Stimulated activated CD8-positive, alpha-beta memory T cell treated with anti-CD3 and anti-CD28 coated beads, Interleukin-15, amount 100 ng/mL, for 4 hours (primary cell): ENCODE data around the gene DTNA.

Experiments used
- DNase-seq, 2 donors: peaks; one replicate each; pipeline ENCODE4 v3.0.0-alpha.2; 2020; ENCODE audit warnings: low read depth in 2 of 2

DTNA gene

GRCh38 chr18:34858188-34858587, 148.1 kb downstream of the DTNA start:
- no peak for DNase-seq

DNA sequence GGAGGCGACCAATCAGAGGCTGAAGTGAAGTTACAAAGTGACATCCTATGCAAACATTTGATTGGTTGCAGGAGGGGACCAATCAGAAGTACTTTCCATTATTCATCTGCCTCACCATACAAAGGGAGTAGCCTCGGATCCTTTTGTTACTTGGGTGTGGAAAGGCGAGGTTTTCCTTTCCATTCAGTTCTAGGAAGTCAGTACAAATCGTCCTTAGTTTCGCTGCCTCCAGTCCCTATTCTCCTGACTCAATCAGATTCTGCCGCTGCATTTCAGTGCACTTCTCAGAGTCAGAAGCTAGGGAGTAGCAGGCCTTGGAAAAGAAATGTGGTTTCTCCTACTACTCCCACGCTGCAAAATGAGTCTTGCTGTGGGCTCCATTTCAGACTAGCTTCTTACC, 149.4 kb downstream of the DTNA start:
- DNase-seq, result no peak

- DNase-seq, result no peak
Measured at GRCh38 chr18:34862561-34862960, 152.5 kb downstream of the DTNA start.

DNA sequence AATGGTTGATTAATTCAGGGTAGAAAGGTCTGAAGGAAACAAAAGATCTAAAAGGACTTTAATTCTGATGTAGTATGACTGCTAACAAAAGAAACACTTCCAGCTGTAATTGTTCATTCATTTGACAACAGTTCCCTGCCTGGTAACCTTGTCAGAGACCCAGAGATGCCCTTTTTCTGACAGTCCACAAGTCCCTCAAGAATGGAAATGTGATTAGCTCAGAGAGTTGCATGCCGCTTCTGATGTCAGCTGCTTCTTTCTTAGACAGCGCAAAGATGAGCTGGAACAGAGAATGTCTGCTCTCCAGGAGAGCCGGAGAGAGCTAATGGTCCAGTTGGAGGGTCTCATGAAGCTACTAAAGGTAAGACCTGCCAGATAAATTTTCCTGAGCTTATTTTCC, 153.6 kb downstream of the DTNA start:
- DNase-seq, result no peak

GRCh38 chr18:34864836-34865497, 154.9 kb downstream of the DTNA start:
- no peak for DNase-seq

DNA sequence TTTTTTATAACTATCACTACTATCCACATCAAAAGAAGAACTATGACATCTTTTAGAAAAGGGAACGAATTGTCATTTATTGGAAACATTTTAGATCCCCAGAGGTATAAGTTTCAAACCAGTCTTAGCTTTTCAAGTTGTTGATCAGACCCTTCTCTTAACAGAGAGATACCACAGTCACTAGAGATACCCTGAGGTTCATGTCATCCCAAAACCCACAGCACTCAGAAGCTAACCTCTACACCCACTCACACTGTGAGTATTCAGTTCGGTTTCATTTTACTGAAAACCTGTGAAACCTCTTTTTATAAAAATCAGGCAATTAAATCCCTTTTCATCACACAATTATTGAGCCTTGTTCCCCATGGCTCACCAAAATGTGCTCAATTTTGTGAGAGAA, 156.2 kb downstream of the DTNA start:
- no peak for DNase-seq

- no peak for DNase-seq
Measured at GRCh38 chr18:34866739-34867138, 156.6 kb downstream of the DTNA start.

GRCh38 chr18:34867520-34867919, 157.4 kb downstream of the DTNA start:
- DNase-seq, result no peak

DNA sequence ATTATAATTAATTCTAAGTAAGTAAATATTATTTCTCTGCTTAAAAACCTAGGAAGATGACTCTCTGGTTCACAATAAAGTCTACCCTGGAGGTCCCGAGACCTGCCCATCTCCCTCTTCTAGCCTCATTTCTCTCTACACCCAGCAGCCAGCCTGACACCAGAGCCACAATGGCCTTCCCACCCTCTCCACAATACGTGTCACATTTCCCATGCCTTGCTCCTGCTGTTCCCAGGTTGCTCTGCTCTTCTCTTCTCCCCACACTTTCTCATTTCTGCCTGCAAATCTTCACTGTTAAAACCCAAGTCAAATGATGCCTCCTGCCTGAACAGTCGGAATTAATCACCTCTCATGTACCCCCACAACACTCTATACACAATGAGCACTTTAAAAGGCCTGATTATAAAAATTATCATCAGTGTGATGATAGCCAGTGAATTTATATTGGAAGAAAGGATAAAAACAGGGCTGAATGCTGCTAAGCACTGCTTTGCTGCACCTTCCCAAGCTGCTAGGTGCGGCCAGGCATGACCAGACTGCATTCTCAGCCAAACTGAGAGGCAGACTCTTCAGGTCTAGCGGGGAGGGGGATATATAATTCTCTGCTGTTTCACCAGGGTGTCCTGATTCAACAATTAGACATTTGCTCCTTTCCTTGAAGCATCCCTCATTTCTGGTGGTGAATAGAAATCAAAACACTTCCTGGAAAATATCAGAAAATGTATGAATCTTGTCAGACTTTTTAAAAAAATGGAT, 160.6 kb downstream of the DTNA start:
- DNase-seq, result no peak

DNA sequence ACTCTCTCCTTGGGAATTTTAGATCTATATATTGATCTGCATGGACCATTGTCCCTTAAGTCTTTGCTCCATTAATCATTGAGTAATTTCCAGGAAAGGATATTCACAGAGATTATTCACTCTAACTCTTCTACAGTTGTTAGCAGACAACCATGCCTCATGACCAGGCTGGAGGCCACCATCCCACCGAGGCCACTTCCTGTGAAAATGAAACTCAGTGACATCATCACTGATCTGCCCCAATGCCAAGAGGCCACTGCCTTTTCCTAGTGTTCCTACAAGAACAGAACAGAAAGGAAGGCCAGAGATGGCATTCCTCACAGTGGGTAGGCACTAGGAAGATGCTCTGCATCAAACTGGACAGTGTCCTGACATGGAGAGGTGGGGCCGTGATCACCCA, 161.3 kb downstream of the DTNA start:
- DNase-seq, result no peak

- DNase-seq, result no peak
Measured at GRCh38 chr18:34872066-34872465, 162.0 kb downstream of the DTNA start.

DNA sequence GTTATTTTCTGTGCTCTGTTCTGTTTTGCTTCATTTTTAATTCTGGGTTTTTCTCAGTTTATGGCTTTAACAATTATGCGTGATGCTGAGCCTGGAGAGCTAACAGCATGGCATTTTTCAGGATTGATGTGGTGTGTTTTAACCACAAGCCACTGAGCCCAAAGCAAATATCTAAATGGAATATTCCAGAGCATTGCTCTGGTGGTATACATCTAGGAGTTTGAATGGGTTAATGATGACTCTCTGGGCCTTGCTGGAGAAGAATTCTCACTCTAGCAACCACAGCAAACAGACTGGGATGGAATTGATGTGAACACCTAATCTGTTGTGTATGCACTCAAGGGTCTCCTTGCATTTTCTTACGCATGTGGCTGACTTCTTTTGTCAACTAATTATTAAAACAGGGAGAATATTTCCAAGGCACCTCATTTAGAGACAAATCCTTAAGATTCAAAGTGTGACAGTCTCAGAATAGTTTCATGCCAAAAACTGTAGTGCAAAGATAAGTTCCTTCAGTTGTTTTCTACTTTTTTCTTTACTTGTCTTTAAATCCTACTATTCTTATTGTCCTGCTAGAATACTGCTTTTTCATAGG, 164.0 kb downstream of the DTNA start:
- no peak for DNase-seq

DNA sequence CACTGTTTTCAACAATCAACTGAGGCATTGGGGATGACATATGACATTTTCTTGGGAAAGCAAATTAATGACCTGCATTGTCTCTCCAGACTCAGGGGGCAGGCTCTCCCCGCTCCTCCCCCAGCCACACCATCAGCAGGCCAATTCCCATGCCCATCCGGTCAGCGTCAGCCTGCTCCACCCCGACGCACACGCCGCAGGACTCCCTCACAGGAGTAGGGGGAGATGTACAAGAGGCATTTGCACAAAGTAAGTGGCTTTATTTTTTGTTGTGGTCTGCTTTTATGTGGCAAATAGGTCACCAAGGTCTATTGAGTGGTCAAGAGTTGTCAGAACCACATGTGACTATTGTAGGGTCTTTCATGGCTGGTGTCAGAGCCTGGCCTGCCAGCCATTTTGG, 165.1 kb downstream of the DTNA start:
- DNase-seq, result no peak

GRCh38 chr18:34880403-34880802, 170.3 kb downstream of the DTNA start:
- DNase-seq, result no peak

DNA sequence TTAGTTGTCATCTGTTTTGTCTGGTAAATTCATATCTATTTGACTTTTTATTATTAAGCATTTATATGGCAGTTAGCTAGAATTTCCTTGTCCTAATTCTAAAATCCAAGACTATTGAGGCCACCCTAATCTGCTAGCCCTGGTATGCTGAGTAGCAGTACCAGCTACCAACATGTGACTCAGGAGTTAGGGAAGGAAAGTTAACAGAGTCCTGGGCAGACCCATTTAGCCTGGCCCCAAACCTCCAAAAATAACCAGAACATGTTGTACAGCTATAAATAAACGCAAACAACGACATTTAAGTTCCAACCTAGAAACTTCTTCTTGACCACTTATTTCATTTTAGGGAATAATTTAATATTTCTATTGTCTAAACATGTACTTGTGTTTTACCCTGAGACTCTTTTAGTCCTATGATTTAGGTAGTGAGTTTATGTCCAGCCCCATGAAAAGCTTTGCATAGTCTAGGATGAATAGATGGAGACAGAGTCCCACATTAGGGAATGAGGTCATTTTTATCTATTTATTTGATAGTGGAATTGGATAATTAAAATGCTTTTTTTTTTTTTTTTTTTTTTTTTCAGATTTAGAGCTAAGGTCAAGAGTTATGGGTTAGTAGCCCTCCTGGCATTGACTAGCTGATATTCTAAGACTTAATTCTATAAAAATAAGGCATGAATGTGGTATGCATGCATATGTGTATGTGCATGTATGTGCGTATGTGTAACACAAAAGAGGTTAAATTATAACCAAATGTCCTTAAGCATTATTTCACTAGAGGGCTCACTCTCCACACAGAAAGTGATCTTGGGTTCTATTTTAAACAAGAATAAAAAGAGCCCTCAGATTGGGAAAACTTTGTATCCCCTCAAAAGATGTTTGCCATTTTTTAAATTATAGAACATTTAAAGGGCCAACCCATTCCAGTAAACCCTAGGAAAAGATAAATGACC, 171.1 kb downstream of the DTNA start:
- no peak for DNase-seq

DNA sequence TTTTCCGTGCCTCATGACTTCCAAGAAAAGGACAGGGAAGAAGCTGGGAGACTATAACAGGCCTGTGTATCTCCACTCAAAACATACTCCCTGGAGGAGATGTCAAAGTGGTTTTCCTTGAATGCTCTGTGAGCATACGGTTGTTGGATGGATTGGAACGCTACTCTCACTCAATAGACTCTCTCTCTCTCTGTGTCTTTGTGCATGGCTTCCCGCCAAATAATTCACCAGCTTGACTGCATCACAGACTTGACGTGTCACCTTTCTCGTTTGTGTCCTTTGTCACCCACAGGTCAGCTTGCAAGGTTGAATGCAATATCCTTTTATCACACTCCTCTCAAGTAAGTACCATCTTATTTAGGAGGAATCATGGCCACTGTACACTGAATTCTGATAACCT, 174.3 kb downstream of the DTNA start:
- DNase-seq, result no peak

DNA sequence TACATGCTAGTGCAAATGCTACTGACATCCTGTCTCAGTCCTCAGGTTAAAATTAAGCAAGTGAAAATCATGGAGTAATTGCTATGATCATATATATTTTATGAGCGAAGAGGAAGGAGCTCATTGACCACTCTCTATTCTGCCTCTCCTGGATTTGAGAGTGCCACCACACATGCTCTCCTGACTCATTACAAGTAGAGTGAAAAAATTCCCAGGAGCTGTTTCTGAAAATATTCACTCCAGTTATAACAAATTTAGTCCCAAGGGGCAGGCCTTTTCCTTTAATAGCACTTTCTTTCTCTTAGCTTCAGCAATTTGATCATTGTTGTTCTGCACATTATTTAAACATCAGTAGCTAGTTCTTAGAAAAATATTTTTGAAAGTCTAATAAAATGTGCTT, 176.1 kb downstream of the DTNA start:
- no peak for DNase-seq

- no peak for DNase-seq
Measured at GRCh38 chr18:34887881-34888580, 177.9 kb downstream of the DTNA start.

DNA sequence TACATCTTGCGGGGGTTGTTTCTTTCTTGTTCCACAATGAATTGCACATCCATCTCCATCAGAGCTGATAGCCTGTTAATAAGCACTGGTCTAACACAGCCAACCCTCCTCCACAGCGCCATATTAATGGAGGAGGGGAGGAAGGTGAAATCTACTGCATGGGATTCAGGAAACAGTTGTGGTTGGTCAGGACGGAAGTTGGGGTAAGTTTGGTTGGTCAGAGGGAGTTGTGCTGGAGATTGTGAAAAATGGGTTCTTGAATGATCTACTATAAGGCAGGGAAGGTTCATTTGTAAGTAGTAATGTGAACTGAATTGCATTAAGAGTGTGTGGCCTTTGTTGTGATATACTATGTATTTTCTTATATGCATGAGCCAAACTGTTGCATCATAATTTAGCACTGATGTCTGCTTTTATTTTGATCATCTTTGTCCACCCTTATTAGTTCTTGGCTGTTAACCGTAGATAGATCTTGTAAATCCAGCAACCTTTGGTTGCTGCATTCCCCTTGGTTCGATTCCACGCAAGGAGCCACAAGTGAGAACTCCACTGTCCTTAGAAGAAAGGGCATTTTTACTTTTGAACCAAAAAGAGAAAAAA, 180.5 kb downstream of the DTNA start:
- DNase-seq, result no peak

DNA sequence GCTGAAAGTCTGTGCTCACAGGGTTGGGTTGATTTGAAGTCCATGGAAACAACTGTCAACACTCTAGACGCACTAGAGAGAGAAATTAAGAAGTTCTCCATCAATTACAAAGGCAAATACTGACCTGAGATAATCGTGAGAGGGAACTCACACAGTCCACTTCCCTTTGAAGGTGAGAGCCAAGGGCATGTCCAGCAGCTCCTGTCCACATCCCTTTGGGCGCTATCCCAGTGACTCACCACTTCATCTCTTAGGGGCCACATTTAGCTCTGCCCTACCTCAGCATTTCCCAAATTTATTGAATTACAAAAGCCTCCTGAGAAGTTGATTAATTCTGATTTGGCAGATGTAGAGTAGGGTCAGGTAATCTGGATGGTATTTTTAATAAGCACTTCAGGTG, 182.3 kb downstream of the DTNA start:
- DNase-seq, result no peak

DNA sequence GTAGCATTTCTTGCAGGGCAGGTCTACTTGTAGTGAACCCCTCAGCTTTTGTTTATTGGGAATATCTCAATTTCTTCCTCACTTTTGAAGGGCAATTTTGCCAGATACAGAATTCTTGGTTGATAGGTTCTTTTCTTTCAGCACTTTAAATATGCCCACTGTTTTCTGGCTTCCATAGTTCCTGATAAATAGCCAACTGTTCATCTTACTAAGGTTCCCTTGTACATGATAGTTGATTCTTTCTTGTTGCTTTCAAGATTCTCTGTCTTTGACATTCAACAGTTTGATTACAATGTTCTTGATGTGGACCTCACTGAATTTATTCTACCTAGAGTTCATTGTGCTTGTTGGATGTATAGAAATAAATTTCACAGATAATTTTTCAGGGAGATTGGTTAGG, 183.1 kb downstream of the DTNA start:
- no peak for DNase-seq
